HepG2 (cell line): ENCODE measurements around the gene PCP4L1.

ENCODE experiments used
- EZH2 ChIP-seq: conservative IDR thresholded peaks from 2 replicates; pipeline ENCODE4 v1.6.1; 2012; ENCODE audit warnings: mild to moderate bottlenecking, low read depth, low read length, moderate library complexity
- MEF2D ChIP-seq: sonication (generic); formaldehyde crosslinking; IDR thresholded peaks from 2 replicates; pipeline ENCODE4 v1.5.1; 2020; ENCODE audit warnings: mild to moderate bottlenecking, missing genetic modification reagents
- MTA1 ChIP-seq: sonication (generic); formaldehyde crosslinking; IDR thresholded peaks from 2 replicates; pipeline ENCODE4 v1.4.0; 2020; ENCODE audit warnings: missing genetic modification reagents, mild to moderate bottlenecking, borderline replicate concordance
- POLR2AphosphoS5 ChIP-seq: IDR thresholded peaks from 2 replicates; pipeline ENCODE4 v1.6.1; 2012; ENCODE audit warnings: low read depth, low read length
- TAF1 ChIP-seq: sonication (generic); formaldehyde crosslinking; IDR thresholded peaks from 2 replicates; pipeline ENCODE4 v1.4.0; 2020; ENCODE audit warnings: missing genetic modification reagents
- ZBTB42 ChIP-seq: sonication (generic); formaldehyde crosslinking; IDR thresholded peaks from 2 replicates; pipeline ENCODE4 v1.5.0; 2020; ENCODE audit warnings: mild to moderate bottlenecking, missing genetic modification reagents
- ZBTB43 ChIP-seq: sonication (generic); formaldehyde crosslinking; conservative IDR thresholded peaks from 2 replicates; pipeline ENCODE4 v1.4.0; 2020; ENCODE audit warnings: missing genetic modification reagents
- ZNF235 ChIP-seq: sonication (generic); formaldehyde crosslinking; IDR thresholded peaks from 2 replicates; pipeline ENCODE4 v1.8.1; 2023; ENCODE audit warnings: mild to moderate bottlenecking, missing genetic modification reagents, borderline replicate concordance
- ZNF570 ChIP-seq: sonication (generic); formaldehyde crosslinking; IDR thresholded peaks from 2 replicates; pipeline ENCODE4 v1.4.0; 2020; ENCODE audit warnings: mild to moderate bottlenecking, missing genetic modification reagents, borderline replicate concordance
- ZNF710 ChIP-seq: sonication (generic); formaldehyde crosslinking; IDR thresholded peaks from 2 replicates; pipeline ENCODE4 v1.5.0; 2020; ENCODE audit warnings: mild to moderate bottlenecking, missing genetic modification reagents, borderline replicate concordance
- TF ChIP-seq, protein P1 (sequence below): fragments of 450-650 bp; IDR thresholded peaks from 2 replicates; pipeline ENCODE4 v1.6.1; 2017; ENCODE audit warnings: mild to moderate bottlenecking
- TF ChIP-seq, protein P2 (sequence below): sonication (generic); formaldehyde crosslinking; IDR thresholded peaks from 2 replicates; pipeline ENCODE4 v1.5.0; 2020; ENCODE audit warnings: mild to moderate bottlenecking, missing genetic modification reagents, moderate library complexity

- TF ChIP-seq, protein P1, sequence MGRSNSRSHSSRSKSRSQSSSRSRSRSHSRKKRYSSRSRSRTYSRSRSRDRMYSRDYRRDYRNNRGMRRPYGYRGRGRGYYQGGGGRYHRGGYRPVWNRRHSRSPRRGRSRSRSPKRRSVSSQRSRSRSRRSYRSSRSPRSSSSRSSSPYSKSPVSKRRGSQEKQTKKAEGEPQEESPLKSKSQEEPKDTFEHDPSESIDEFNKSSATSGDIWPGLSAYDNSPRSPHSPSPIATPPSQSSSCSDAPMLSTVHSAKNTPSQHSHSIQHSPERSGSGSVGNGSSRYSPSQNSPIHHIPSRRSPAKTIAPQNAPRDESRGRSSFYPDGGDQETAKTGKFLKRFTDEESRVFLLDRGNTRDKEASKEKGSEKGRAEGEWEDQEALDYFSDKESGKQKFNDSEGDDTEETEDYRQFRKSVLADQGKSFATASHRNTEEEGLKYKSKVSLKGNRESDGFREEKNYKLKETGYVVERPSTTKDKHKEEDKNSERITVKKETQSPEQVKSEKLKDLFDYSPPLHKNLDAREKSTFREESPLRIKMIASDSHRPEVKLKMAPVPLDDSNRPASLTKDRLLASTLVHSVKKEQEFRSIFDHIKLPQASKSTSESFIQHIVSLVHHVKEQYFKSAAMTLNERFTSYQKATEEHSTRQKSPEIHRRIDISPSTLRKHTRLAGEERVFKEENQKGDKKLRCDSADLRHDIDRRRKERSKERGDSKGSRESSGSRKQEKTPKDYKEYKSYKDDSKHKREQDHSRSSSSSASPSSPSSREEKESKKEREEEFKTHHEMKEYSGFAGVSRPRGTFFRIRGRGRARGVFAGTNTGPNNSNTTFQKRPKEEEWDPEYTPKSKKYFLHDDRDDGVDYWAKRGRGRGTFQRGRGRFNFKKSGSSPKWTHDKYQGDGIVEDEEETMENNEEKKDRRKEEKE: no peak
- no peak for TF ChIP-seq ZBTB43 (CRISPR knock-in tag)
- TF ChIP-seq EZH2: no peak
- TF ChIP-seq ZNF570 (CRISPR knock-in tag): no peak
- TF ChIP-seq MTA1 (CRISPR knock-in tag): no peak
- no peak for TF ChIP-seq ZBTB42 (CRISPR knock-in tag)
- TF ChIP-seq MEF2D (CRISPR knock-in tag): no peak
- TF ChIP-seq TAF1 (CRISPR knock-in tag): no peak
- TF ChIP-seq POLR2AphosphoS5: no peak
- TF ChIP-seq ZNF710 (CRISPR knock-in tag): no peak
- TF ChIP-seq ZNF235 (CRISPR knock-in tag): no peak
- TF ChIP-seq, protein P2, sequence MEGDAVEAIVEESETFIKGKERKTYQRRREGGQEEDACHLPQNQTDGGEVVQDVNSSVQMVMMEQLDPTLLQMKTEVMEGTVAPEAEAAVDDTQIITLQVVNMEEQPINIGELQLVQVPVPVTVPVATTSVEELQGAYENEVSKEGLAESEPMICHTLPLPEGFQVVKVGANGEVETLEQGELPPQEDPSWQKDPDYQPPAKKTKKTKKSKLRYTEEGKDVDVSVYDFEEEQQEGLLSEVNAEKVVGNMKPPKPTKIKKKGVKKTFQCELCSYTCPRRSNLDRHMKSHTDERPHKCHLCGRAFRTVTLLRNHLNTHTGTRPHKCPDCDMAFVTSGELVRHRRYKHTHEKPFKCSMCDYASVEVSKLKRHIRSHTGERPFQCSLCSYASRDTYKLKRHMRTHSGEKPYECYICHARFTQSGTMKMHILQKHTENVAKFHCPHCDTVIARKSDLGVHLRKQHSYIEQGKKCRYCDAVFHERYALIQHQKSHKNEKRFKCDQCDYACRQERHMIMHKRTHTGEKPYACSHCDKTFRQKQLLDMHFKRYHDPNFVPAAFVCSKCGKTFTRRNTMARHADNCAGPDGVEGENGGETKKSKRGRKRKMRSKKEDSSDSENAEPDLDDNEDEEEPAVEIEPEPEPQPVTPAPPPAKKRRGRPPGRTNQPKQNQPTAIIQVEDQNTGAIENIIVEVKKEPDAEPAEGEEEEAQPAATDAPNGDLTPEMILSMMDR: no peak
Observed at GRCh38 chr1:161307892-161308638, 49.5 kb downstream of the PCP4L1 start.
